Lung (tissue), 12 donors: ENCODE measurements around the gene CASQ2. TPM values are rescaled to one million over a fixed set of nuclear protein-coding genes. Genes with fewer than 3 reads are reported as not detected.
A peak's percentile ranks its signal among the peaks of the same experiment; 100 is the strongest.

Experiments
- ATAC-seq: fragments of 200-7000 bp; cut with Tn5 transposase; one replicate; pipeline ENCODE4 v1.9.1; 2020; ENCODE audit warnings: moderate number of reproducible peaks; ENCODE audit not compliant: insufficient read depth, low FRiP score
- DNase-seq, 3 donors: peaks; one replicate each; pipeline ENCODE4 v3.0.0-alpha.2; 2013 to 2017
- H3K27ac ChIP-seq, 2 donors: one replicate each; pipeline ENCODE4 v1.5.1; 2013; ENCODE audit warnings: mild to moderate bottlenecking in 2 of 2, moderate library complexity in 2 of 2, control low read depth in 1 of 2, inconsistent platforms in 1 of 2, low read depth in 1 of 2, low read length in 1 of 2
- H3K27me3 ChIP-seq, 3 donors: one replicate each; pipeline ENCODE4 v1.5.1; 2013; ENCODE audit warnings: low read length in 2 of 3; ENCODE audit not compliant: control insufficient read depth in 3 of 3, insufficient read depth in 3 of 3
- H3K36me3 ChIP-seq, 4 donors: one replicate each; pipeline ENCODE4 v1.5.1; 2013; ENCODE audit warnings: low read length in 4 of 4, mild to moderate bottlenecking in 1 of 4, moderate library complexity in 1 of 4; ENCODE audit not compliant: control insufficient read depth in 4 of 4, insufficient read depth in 4 of 4
- H3K4me1 ChIP-seq, 5 donors: one replicate each; pipeline ENCODE4 v1.5.1; 2013; ENCODE audit warnings: low read length in 5 of 5, mild to moderate bottlenecking in 2 of 5, moderate library complexity in 1 of 5; ENCODE audit not compliant: control insufficient read depth in 5 of 5, insufficient read depth in 5 of 5
- H3K4me3 ChIP-seq: one replicate; pipeline ENCODE4 v1.5.1; 2013; ENCODE audit warnings: mild to moderate bottlenecking, control low read depth, moderate library complexity
- H3K9ac ChIP-seq, 2 donors: one replicate each; pipeline ENCODE4 v1.5.1; 2013; ENCODE audit warnings: low read length in 2 of 2, control low read depth in 1 of 2; ENCODE audit not compliant: insufficient read depth in 1 of 2
- H3K9me3 ChIP-seq, 4 donors: one replicate each; pipeline ENCODE4 v1.5.1; 2013; ENCODE audit warnings: low read length in 3 of 4, mild to moderate bottlenecking in 1 of 4, moderate library complexity in 1 of 4; ENCODE audit not compliant: control insufficient read depth in 4 of 4, insufficient read depth in 3 of 4
- CTCF ChIP-seq: IDR thresholded peaks from 2 replicates; pipeline ENCODE4 v1.5.1; 2012; ENCODE audit warnings: mild to moderate bottlenecking; ENCODE audit errors: control extremely low read depth, extremely low read depth
- WGBS, 2 donors: extraction: QIAGEN DNeasy Blood & Tissue Kit; methylation state at CpG; one replicate each; pipeline ENCODE4 v1.1.7; 2013; 5-methylcytosine and 5-hydroxymethylcytosine counted together
- polyA plus RNA-seq, 2 donors: library from polyadenylated mRNA; stranded (reverse); fragments of 200-250 nt; gene quantifications; one replicate each; pipeline ENCODE4 v1.2.1, GENCODE V29; 2013
- total RNA-seq, 2 donors: library from RNA; depleted of rRNA in 1 of 2; stranded (reverse); fragments of >200 nt in 1 of 2; gene quantifications; one replicate each; pipeline ENCODE4 v1.2.1, GENCODE V29; 2014 to 2021
- donor health status: control.
- donor health status: control.
- donor health status: Bipolar disorder and iron deficiency.
- donor health status: healthy.
- donor health status: DM: yes; HTN: yes; CAD: no.

Gene CASQ2
- total and polyA plus RNA-seq, 4 donors: 0.50 to 3.4 (median 1.4) TPM

DNA sequence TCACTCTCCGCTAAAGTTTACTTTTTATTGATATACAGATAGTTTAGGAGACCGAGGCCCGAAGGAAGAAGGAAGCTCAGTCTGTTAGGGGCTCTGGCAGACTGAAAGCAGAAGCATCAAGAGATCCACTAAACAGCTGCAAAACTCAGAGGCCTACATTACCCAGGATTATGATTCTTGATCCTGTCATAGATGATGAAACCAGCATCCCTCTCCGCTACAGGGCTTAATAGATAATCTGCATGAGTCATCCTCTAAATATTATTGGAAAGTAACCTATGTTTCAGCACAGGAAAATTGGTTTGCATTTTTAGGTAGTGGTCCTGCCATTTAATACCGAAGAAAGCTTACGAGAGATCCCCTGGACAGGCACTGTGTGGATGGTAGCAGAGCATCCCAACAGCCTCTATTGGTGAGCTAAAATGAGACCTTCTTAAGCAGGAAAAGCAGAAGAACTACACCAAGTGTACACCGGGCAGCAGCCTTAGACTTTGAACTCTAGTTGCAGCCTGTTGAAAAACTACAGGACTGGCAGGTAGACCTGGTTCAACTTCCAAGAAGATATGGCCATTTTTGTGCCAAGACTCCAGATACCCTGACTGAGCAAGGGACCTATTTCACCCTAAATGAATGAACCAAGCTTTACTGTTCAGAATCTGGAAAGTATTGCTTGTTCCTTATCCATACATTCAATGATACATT is 6.8 kb downstream of the CASQ2 start:
- Histone ChIP-seq H3K4me1 (peaks cover 0 to 16% (median 6%) of the 10 kb centered on the region in 5 donors), H3K9me3 (peaks cover 0 to 9% (median under 1%) of the 10 kb centered on the region in 4 donors), H3K27ac (no peak overlapping the region), H3K9ac (no peak overlapping the region), H3K27me3 (no peaks in the 10 kb centered on the region), H3K36me3 (no peaks in the 10 kb centered on the region), H3K4me3 (no peak overlapping the region)
- DNase-seq (no peak), ATAC-seq (no peak)
- 93 to 94% methylated on average over 7 of the region's 7 CpGs for WGBS, 2 donors
- no peak for TF ChIP-seq CTCF

GRCh38 chr1:115757856-115758255 is 10.7 kb downstream of the CASQ2 start:
- 42 to 75% methylated on average over 1 of the region's 1 CpG for WGBS, 2 donors
- ATAC-seq: no peak

DNA sequence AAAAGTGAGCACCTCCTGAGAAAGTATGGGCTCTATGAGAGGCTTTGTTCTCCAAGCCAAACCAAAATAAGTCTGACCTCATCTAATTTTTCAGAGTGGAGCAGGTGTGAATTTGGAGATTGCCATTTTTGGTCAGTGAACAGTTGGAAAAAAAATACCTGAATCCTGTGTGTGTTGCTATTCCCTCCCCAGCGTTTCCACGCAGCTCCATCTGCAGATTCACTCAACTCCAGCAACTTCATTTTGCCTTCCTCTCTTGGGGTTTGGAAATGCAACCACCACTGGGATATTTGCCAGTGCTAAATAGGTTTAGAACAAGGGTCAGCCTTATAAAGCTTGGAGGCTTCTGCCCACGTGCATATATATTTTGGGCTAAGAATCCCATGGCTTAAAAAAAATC is 11.2 kb downstream of the CASQ2 start:
- Histone ChIP-seq H3K9ac (no peak overlapping the region), H3K36me3 (no peaks in the 10 kb centered on the region), H3K4me1 (peaks cover 2 to 27% (median 6%) of the 10 kb centered on the region in 5 donors), H3K9me3 (peaks cover 0 to 9% (median 0%) of the 10 kb centered on the region in 4 donors), H3K27me3 (no peaks in the 10 kb centered on the region), H3K4me3 (no peak overlapping the region), H3K27ac (peak overlapping the region in 1 of 2 donors; percentile 78)
- ATAC-seq (no peak), DNase-seq (peak in 2 of 3 donors; percentile 38)
- no peak for TF ChIP-seq CTCF
- 69 to 85% methylated on average over 3 of the region's 3 CpGs for WGBS, 2 donors

More at GRCh38 chr1:115757856-115758255, 10.7 kb downstream of the CASQ2 start:
- Histone ChIP-seq H3K36me3 (no peaks in the 10 kb centered on the region), H3K4me3 (no peak overlapping the region), H3K9ac (no peak overlapping the region), H3K9me3 (peaks cover 0 to 9% (median 0%) of the 10 kb centered on the region in 4 donors), H3K27me3 (no peaks in the 10 kb centered on the region), H3K4me1 (peaks cover 2 to 22% (median 6%) of the 10 kb centered on the region in 5 donors), H3K27ac (peak overlapping the region in 1 of 2 donors; percentile 83)
- no peak for TF ChIP-seq CTCF
- peak in 2 of 3 donors; percentile 79 to 83 for DNase-seq
